SU-DHL-6 (cell line): Measurements from ENCODE around the gene SERPINA10.

Experiments
- H2AFZ ChIP-seq: fragments of 200-600 bp; sonication (generic); 2 replicates; pipeline ENCODE4 v1.6.1; 2014; ENCODE audit warnings: low read depth, mild to moderate bottlenecking, moderate library complexity, mixed read lengths, antibody characterized with exemption, low read length; ENCODE audit not compliant: severe bottlenecking
- H3F3A ChIP-seq: fragments of 200-600 bp; shearing (Covaris generic); 2 replicates; pipeline ENCODE4 v1.6.0; 2016; ENCODE audit warnings: antibody characterized with exemption, mild to moderate bottlenecking; ENCODE audit not compliant: insufficient read depth
- H3K27ac ChIP-seq: fragments of 200-600 bp; sonication (generic); 2 replicates; pipeline ENCODE4 v1.5.1; 2016; ENCODE audit warnings: low read depth, mild to moderate bottlenecking, low read length, moderate library complexity, mixed read lengths
- H3K27me3 ChIP-seq: fragments of 200-600 bp; sonication (generic), shearing (Covaris generic); 2 replicates; pipeline ENCODE4 v1.6.0; 2014; ENCODE audit warnings: mild to moderate bottlenecking, low read length
- H3K36me3 ChIP-seq: fragments of 200-600 bp; sonication (generic); 2 replicates; pipeline ENCODE4 v1.6.1; 2014; ENCODE audit warnings: mild to moderate bottlenecking, low read length, mixed read lengths
- H3K4me2 ChIP-seq: fragments of 300-600, 200-600 bp; shearing (Covaris generic), sonication (generic); 2 replicates; pipeline ENCODE4 v1.6.0; 2014; ENCODE audit warnings: low read length, low read depth, mild to moderate bottlenecking; ENCODE audit not compliant: poor library complexity, severe bottlenecking
- H3K4me3 ChIP-seq: fragments of 200-600 bp; sonication (generic); 2 replicates; pipeline ENCODE4 v1.5.1; 2014; ENCODE audit warnings: antibody characterized with exemption, low read length, mild to moderate bottlenecking, mixed read lengths; ENCODE audit not compliant: insufficient read depth, poor library complexity, severe bottlenecking
- H3K79me2 ChIP-seq: fragments of 200-600 bp; sonication (generic); 2 replicates; pipeline ENCODE4 v1.6.1; 2014; ENCODE audit warnings: mild to moderate bottlenecking, low read length, moderate library complexity; ENCODE audit not compliant: insufficient read depth
- H3K9ac ChIP-seq: fragments of 200-600 bp; sonication (generic); 2 replicates; pipeline ENCODE4 v1.7.0; 2014; ENCODE audit warnings: mild to moderate bottlenecking, low read length
- H3K9me2 ChIP-seq: fragments of 200-600 bp; sonication (generic); replicated peaks from 2 replicates; pipeline ENCODE4 v1.6.1; 2014; ENCODE audit warnings: low read length; ENCODE audit not compliant: insufficient read depth
- H3K9me3 ChIP-seq: fragments of 200-600 bp; sonication (generic); 2 replicates; pipeline ENCODE4 v1.6.1; 2014; ENCODE audit warnings: low read length, mixed read lengths; ENCODE audit not compliant: insufficient read depth
- H4K20me1 ChIP-seq: fragments of 200-600 bp; sonication (generic); 2 replicates; pipeline ENCODE4 v1.6.1; 2014; ENCODE audit warnings: low read depth, mild to moderate bottlenecking, antibody characterized with exemption, low read length, moderate library complexity, mixed read lengths
- CTCF ChIP-seq: fragments of 200-600 bp; sonication (generic); IDR thresholded peaks from one replicate; pipeline ENCODE4 v1.5.1; 2017; ENCODE audit warnings: antibody characterized with exemption, mild to moderate bottlenecking, low read length, moderate library complexity; ENCODE audit not compliant: insufficient read depth, poor library complexity, severe bottlenecking
- EZH2phosphoT487 ChIP-seq: fragments of 200-600 bp; sonication (generic), shearing (Covaris generic); conservative IDR thresholded peaks from 2 replicates; pipeline ENCODE4 v1.6.1; 2018; ENCODE audit warnings: mild to moderate bottlenecking, antibody characterized with exemption, low read length, moderate library complexity, mixed read lengths

SERPINA10 gene

GRCh38 chr14:94290197-94290596, 2.9 kb downstream of the SERPINA10 start:
- no peaks in the 10 kb centered on the region for H3K9me3 ChIP-seq
- H3K4me2 ChIP-seq = no peak overlapping the region
- no peaks in the 10 kb centered on the region for H3F3A ChIP-seq
- no peaks in the 10 kb centered on the region for H4K20me1 ChIP-seq
- TF ChIP-seq CTCF = no peak
- no peak for TF ChIP-seq EZH2phosphoT487
- no peaks in the 10 kb centered on the region for H3K36me3 ChIP-seq
- no peak overlapping the region for H3K27ac ChIP-seq
- no peaks in the 10 kb centered on the region for H3K27me3 ChIP-seq
- H3K4me3 ChIP-seq = no peak overlapping the region
- H3K9me2 ChIP-seq = no peaks in the 10 kb centered on the region
- H2AFZ ChIP-seq = no peak overlapping the region
- no peaks in the 10 kb centered on the region for H3K79me2 ChIP-seq
- no peak overlapping the region for H3K9ac ChIP-seq

GRCh38 chr14:94288610-94289465, 4.2 kb downstream of the SERPINA10 start:
- no peaks in the 10 kb centered on the region for H3K27me3 ChIP-seq
- no peak overlapping the region for H3K27ac ChIP-seq
- no peaks in the 10 kb centered on the region for H3K9me2 ChIP-seq
- no peaks in the 10 kb centered on the region for H3F3A ChIP-seq
- H3K36me3 ChIP-seq = no peaks in the 10 kb centered on the region
- TF ChIP-seq EZH2phosphoT487 (no peak), CTCF (no peak)
- H3K4me3 ChIP-seq = no peak overlapping the region
- no peaks in the 10 kb centered on the region for H3K79me2 ChIP-seq
- H2AFZ ChIP-seq = no peak overlapping the region
- no peaks in the 10 kb centered on the region for H3K9me3 ChIP-seq
- H4K20me1 ChIP-seq = no peaks in the 10 kb centered on the region
- no peak overlapping the region for H3K4me2 ChIP-seq
- H3K9ac ChIP-seq = no peak overlapping the region

GRCh38 chr14:94285158-94285557, 7.9 kb downstream of the SERPINA10 start:
- no peak overlapping the region for H3K27ac ChIP-seq
- H3K79me2 ChIP-seq = no peaks in the 10 kb centered on the region
- TF ChIP-seq CTCF = no peak
- no peak for TF ChIP-seq EZH2phosphoT487
- H2AFZ ChIP-seq = no peak overlapping the region
- no peaks in the 10 kb centered on the region for H3K9me3 ChIP-seq
- no peaks in the 10 kb centered on the region for H3K9me2 ChIP-seq
- no peak overlapping the region for H3K9ac ChIP-seq
- no peaks in the 10 kb centered on the region for H3K36me3 ChIP-seq
- H3K4me3 ChIP-seq = no peak overlapping the region
- no peaks in the 10 kb centered on the region for H3F3A ChIP-seq
- no peak overlapping the region for H3K4me2 ChIP-seq
- no peaks in the 10 kb centered on the region for H4K20me1 ChIP-seq
- no peaks in the 10 kb centered on the region for H3K27me3 ChIP-seq
